Neural cell (in vitro differentiated cells): ENCODE measurements around the gene UNC5B. TPM values are rescaled to one million over a fixed set of nuclear protein-coding genes. Genes with fewer than 3 reads are reported as not detected.

ENCODE experiments used
- H2AFZ ChIP-seq: fragments of 200-600, 300-800 bp; sonication (generic), shearing (Covaris generic); 2 replicates; pipeline ENCODE4 v1.6.0; 2014; ENCODE audit warnings: low read depth, mild to moderate bottlenecking, antibody characterized with exemption, low read length, moderate library complexity
- H3F3A ChIP-seq: fragments of 200-600 bp; shearing (Covaris generic); 2 replicates; pipeline ENCODE4 v1.6.1; 2016; ENCODE audit warnings: mild to moderate bottlenecking, moderate library complexity, mixed read lengths, antibody characterized with exemption, low read length; ENCODE audit not compliant: insufficient read depth, poor library complexity, severe bottlenecking
- H3K27ac ChIP-seq: fragments of 200-600, 300-800 bp; sonication (generic), shearing (Covaris generic); 2 replicates; pipeline ENCODE4 v1.5.1; 2014; ENCODE audit warnings: mild to moderate bottlenecking, low read length, moderate library complexity
- H3K27me3 ChIP-seq: fragments of 300-800, 200-600 bp; sonication (generic), shearing (Covaris generic); 2 replicates; pipeline ENCODE4 v1.6.0; 2014; ENCODE audit warnings: mild to moderate bottlenecking, low read depth, low read length, moderate library complexity; ENCODE audit not compliant: insufficient read depth
- H3K36me3 ChIP-seq: fragments of 300-800, 200-600 bp; sonication (generic), shearing (Covaris generic); 2 replicates; pipeline ENCODE4 v1.5.1; 2014; ENCODE audit warnings: mild to moderate bottlenecking, antibody characterized with exemption, low read length, moderate library complexity; ENCODE audit not compliant: insufficient read depth
- H3K4me2 ChIP-seq: fragments of 300-800, 200-600 bp; sonication (generic), shearing (Covaris generic); 2 replicates; pipeline ENCODE4 v1.6.0; 2014; ENCODE audit warnings: mild to moderate bottlenecking, low read length
- H3K4me3 ChIP-seq: fragments of 300-800, 200-600 bp; sonication (generic), shearing (Covaris generic); 2 replicates; pipeline ENCODE4 v1.5.1; 2014; ENCODE audit warnings: mild to moderate bottlenecking, low read length, moderate library complexity
- H3K79me2 ChIP-seq: fragments of 200-600 bp; shearing (Covaris generic); replicated peaks from 2 replicates; pipeline ENCODE4 v1.6.0; 2014; ENCODE audit warnings: mild to moderate bottlenecking, low read length, moderate library complexity; ENCODE audit not compliant: insufficient read depth
- H3K9ac ChIP-seq: fragments of 300-800, 200-600 bp; sonication (generic), shearing (Covaris generic); 2 replicates; pipeline ENCODE4 v1.6.1; 2016; ENCODE audit warnings: mild to moderate bottlenecking, low read length, mixed read lengths
- H3K9me2 ChIP-seq: fragments of 200-600 bp; shearing (Covaris generic); 2 replicates; pipeline ENCODE4 v1.6.1; 2016; ENCODE audit warnings: mild to moderate bottlenecking, low read length, mixed read lengths; ENCODE audit not compliant: insufficient read depth
- H3K9me3 ChIP-seq: fragments of 200-600, 300-800 bp; sonication (generic), shearing (Covaris generic); 2 replicates; pipeline ENCODE4 v1.6.1; 2016; ENCODE audit warnings: mild to moderate bottlenecking, mixed run types, low read length, moderate library complexity, mixed read lengths
- H4K20me1 ChIP-seq: fragments of 200-600 bp; shearing (Covaris generic); 2 replicates; pipeline ENCODE4 v1.6.1; 2016; ENCODE audit warnings: mild to moderate bottlenecking, mixed run types; ENCODE audit not compliant: insufficient read depth
- EP300 ChIP-seq: fragments of 450-650 bp; conservative IDR thresholded peaks from 2 replicates; pipeline ENCODE4 v1.6.1; 2014; ENCODE audit warnings: antibody characterized with exemption, mild to moderate bottlenecking, moderate library complexity; ENCODE audit not compliant: poor library complexity, severe bottlenecking
- EZH2 ChIP-seq: fragments of 200-600, 300-800 bp; shearing (Covaris generic), sonication (generic); IDR thresholded peaks from 2 replicates; pipeline ENCODE4 v1.6.1; 2014; ENCODE audit warnings: antibody characterized with exemption, low read length, borderline replicate concordance, mild to moderate bottlenecking; ENCODE audit not compliant: insufficient read depth, poor library complexity, severe bottlenecking
- MXI1 ChIP-seq: fragments of 450-650 bp; conservative IDR thresholded peaks from 2 replicates; pipeline ENCODE4 v1.6.1; 2014; ENCODE audit warnings: antibody characterized with exemption, mild to moderate bottlenecking; ENCODE audit not compliant: poor library complexity, severe bottlenecking
- POLR2AphosphoS5 ChIP-seq: IDR thresholded peaks from 2 replicates; pipeline ENCODE4 v1.6.1; 2012
- RAD21 ChIP-seq: fragments of 450-650 bp; conservative IDR thresholded peaks from 2 replicates; pipeline ENCODE4 v1.6.1; 2014; ENCODE audit warnings: antibody characterized with exemption, mild to moderate bottlenecking, moderate library complexity
- SMC3 ChIP-seq: fragments of 450-650 bp; conservative IDR thresholded peaks from 2 replicates; pipeline ENCODE4 v1.6.1; 2014; ENCODE audit warnings: antibody characterized with exemption, mild to moderate bottlenecking, moderate library complexity; ENCODE audit not compliant: poor library complexity
- TAF1 ChIP-seq: IDR thresholded peaks from 2 replicates; pipeline ENCODE4 v1.6.1; 2012; ENCODE audit warnings: low read depth
- polyA plus RNA-seq: library from polyadenylated mRNA; depleted of rRNA; stranded (reverse); fragments of >200 nt; gene quantifications from 2 replicates; pipeline ENCODE4 v1.2.3, GENCODE V29; 2014
- TF ChIP-seq, protein P1 (sequence below): fragments of 450-650 bp; IDR thresholded peaks from 2 replicates; pipeline ENCODE4 v1.5.1; 2014; ENCODE audit warnings: antibody characterized with exemption, mild to moderate bottlenecking, moderate library complexity; ENCODE audit not compliant: poor library complexity, severe bottlenecking
- TF ChIP-seq, protein P2 (sequence below): IDR thresholded peaks from 2 replicates; pipeline ENCODE4 v1.6.1; 2012; ENCODE audit warnings: borderline replicate concordance

UNC5B gene
- polyA plus RNA-seq, 1 donor from 2014 or later, result 2.0 TPM

DNA sequence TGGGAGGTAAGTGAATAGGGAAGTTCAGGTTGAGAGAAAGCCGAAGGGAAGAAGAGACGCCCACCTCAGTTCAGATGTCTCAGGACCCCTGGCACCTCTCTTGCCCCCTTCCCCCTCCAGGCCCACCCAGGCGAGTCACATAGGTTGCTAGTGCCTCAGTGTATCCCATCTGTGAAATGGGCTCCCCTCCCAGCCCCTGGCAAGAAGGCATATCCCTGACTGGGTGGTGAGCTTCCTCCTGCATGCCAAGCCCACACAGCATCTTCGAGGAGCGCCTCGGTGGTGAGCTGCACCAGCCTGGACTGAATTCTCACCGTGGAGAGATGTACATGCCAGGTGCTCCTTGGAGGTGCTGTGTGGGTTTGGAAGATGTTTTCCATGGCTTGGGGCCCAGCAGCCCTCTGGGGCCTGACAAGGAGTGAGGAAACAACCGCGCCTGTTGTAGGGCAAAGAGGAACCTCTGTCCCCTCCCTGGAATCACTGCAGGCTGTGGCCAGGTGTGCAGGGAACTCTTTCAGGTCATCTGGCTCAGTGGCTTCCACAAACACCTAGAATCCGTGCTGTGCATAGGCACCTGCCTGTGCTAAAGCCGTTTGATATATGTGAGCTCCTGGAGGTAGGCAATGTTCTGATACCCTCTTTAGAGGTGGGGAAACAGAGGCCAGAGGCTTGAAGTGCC, 45.1 kb downstream of the UNC5B start:
- H2AFZ ChIP-seq, result no peak overlapping the region
- H3K36me3 ChIP-seq, result no peaks in the 10 kb centered on the region
- no peaks in the 10 kb centered on the region for H3F3A ChIP-seq
- no peaks in the 10 kb centered on the region for H4K20me1 ChIP-seq
- H3K9me3 ChIP-seq, result no peaks in the 10 kb centered on the region
- H3K27ac ChIP-seq, result no peak overlapping the region
- no peak overlapping the region for H3K4me2 ChIP-seq
- H3K79me2 ChIP-seq, result no peaks in the 10 kb centered on the region
- no peaks in the 10 kb centered on the region for H3K27me3 ChIP-seq
- H3K9ac ChIP-seq, result no peak overlapping the region
- no peaks in the 10 kb centered on the region for H3K9me2 ChIP-seq
- no peak overlapping the region for H3K4me3 ChIP-seq
- TF ChIP-seq MXI1 (no peak), EZH2 (no peak), TAF1 (no peak), RAD21 (no peak), SMC3 (no peak), EP300 (no peak), POLR2AphosphoS5 (no peak)
- TF ChIP-seq, protein P1, sequence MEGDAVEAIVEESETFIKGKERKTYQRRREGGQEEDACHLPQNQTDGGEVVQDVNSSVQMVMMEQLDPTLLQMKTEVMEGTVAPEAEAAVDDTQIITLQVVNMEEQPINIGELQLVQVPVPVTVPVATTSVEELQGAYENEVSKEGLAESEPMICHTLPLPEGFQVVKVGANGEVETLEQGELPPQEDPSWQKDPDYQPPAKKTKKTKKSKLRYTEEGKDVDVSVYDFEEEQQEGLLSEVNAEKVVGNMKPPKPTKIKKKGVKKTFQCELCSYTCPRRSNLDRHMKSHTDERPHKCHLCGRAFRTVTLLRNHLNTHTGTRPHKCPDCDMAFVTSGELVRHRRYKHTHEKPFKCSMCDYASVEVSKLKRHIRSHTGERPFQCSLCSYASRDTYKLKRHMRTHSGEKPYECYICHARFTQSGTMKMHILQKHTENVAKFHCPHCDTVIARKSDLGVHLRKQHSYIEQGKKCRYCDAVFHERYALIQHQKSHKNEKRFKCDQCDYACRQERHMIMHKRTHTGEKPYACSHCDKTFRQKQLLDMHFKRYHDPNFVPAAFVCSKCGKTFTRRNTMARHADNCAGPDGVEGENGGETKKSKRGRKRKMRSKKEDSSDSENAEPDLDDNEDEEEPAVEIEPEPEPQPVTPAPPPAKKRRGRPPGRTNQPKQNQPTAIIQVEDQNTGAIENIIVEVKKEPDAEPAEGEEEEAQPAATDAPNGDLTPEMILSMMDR, result no peak
- TF ChIP-seq, protein P2, sequence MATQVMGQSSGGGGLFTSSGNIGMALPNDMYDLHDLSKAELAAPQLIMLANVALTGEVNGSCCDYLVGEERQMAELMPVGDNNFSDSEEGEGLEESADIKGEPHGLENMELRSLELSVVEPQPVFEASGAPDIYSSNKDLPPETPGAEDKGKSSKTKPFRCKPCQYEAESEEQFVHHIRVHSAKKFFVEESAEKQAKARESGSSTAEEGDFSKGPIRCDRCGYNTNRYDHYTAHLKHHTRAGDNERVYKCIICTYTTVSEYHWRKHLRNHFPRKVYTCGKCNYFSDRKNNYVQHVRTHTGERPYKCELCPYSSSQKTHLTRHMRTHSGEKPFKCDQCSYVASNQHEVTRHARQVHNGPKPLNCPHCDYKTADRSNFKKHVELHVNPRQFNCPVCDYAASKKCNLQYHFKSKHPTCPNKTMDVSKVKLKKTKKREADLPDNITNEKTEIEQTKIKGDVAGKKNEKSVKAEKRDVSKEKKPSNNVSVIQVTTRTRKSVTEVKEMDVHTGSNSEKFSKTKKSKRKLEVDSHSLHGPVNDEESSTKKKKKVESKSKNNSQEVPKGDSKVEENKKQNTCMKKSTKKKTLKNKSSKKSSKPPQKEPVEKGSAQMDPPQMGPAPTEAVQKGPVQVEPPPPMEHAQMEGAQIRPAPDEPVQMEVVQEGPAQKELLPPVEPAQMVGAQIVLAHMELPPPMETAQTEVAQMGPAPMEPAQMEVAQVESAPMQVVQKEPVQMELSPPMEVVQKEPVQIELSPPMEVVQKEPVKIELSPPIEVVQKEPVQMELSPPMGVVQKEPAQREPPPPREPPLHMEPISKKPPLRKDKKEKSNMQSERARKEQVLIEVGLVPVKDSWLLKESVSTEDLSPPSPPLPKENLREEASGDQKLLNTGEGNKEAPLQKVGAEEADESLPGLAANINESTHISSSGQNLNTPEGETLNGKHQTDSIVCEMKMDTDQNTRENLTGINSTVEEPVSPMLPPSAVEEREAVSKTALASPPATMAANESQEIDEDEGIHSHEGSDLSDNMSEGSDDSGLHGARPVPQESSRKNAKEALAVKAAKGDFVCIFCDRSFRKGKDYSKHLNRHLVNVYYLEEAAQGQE, result no peak

DNA sequence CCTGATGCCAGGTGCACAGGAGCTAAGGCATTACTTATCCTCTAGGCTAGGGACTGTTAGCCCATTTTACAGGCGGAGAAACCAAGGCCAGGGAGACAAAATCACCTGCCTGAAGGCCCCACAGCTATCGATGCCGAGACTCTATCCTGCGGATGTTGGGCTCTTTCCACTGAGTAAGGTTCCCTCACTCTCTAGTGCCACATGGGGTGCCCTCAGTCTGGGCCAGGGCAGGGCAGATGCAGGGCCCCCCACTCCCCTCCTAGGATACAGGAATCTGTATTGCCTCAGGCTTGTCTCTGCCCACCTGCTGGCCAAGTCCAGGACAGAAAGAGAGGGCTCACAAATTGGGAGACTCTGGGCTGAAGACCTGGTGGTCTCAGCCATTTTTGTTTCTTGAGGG, 45.7 kb downstream of the UNC5B start:
- Histone ChIP-seq H3K27me3 (no peaks in the 10 kb centered on the region), H3K9me2 (no peaks in the 10 kb centered on the region), H3K9ac (no peak overlapping the region), H3K4me2 (no peak overlapping the region), H4K20me1 (no peaks in the 10 kb centered on the region), H3F3A (no peaks in the 10 kb centered on the region), H3K36me3 (no peaks in the 10 kb centered on the region), H3K9me3 (no peaks in the 10 kb centered on the region), H3K79me2 (no peaks in the 10 kb centered on the region), H3K4me3 (no peak overlapping the region), H2AFZ (no peak overlapping the region), H3K27ac (no peak overlapping the region)
- TF ChIP-seq RAD21 (no peak), EP300 (no peak), MXI1 (no peak), POLR2AphosphoS5 (no peak), SMC3 (no peak), EZH2 (no peak)
- TF ChIP-seq, protein P1, result no peak
- TF ChIP-seq, protein P2, result no peak
